WTC11 (cell line): Measurements from ENCODE around the gene EGFR.

ENCODE experiments used
- FOXK1 ChIP-seq: sonication (generic); formaldehyde crosslinking; IDR thresholded peaks from 2 replicates; pipeline ENCODE4 v1.8.0; 2022; ENCODE audit warnings: mild to moderate bottlenecking, moderate library complexity, missing genetic modification reagents
- GABPB1 ChIP-seq: sonication (generic); formaldehyde crosslinking; IDR thresholded peaks from 2 replicates; pipeline ENCODE4 v1.8.1; 2023; ENCODE audit warnings: mild to moderate bottlenecking, missing genetic modification reagents
- NR3C1 ChIP-seq: sonication (generic); formaldehyde crosslinking; conservative IDR thresholded peaks from 2 replicates; pipeline ENCODE4 v1.8.1; 2023; ENCODE audit warnings: low read depth, mild to moderate bottlenecking, missing genetic modification reagents
- SP1 ChIP-seq: sonication (generic); formaldehyde crosslinking; conservative IDR thresholded peaks from 2 replicates; pipeline ENCODE4 v1.8.1; 2022; ENCODE audit warnings: missing genetic modification reagents
- USF2 ChIP-seq: sonication (generic); formaldehyde crosslinking; IDR thresholded peaks from 2 replicates; pipeline ENCODE4 v1.8.1; 2023; ENCODE audit warnings: mild to moderate bottlenecking, missing genetic modification reagents, moderate library complexity
- ZBTB21 ChIP-seq: sonication (generic); formaldehyde crosslinking; IDR thresholded peaks from 2 replicates; pipeline ENCODE4 v1.8.1; 2023; ENCODE audit warnings: mild to moderate bottlenecking, missing genetic modification reagents, borderline replicate concordance
- ZNF317 ChIP-seq: sonication (generic); formaldehyde crosslinking; IDR thresholded peaks from 2 replicates; pipeline ENCODE4 v1.8.1; 2023; ENCODE audit warnings: low read depth, mild to moderate bottlenecking, moderate library complexity, missing genetic modification reagents, borderline replicate concordance
- TF ChIP-seq, protein P1 (sequence below): fragments of 200-600 bp; IDR thresholded peaks from 2 replicates; pipeline ENCODE4 v1.8.0; 2022; ENCODE audit warnings: antibody characterized with exemption
- TF ChIP-seq, protein P2 (sequence below): sonication (generic); formaldehyde crosslinking; IDR thresholded peaks from 2 replicates; pipeline ENCODE4 v1.8.0; 2022; ENCODE audit warnings: mild to moderate bottlenecking, missing genetic modification reagents

DNA sequence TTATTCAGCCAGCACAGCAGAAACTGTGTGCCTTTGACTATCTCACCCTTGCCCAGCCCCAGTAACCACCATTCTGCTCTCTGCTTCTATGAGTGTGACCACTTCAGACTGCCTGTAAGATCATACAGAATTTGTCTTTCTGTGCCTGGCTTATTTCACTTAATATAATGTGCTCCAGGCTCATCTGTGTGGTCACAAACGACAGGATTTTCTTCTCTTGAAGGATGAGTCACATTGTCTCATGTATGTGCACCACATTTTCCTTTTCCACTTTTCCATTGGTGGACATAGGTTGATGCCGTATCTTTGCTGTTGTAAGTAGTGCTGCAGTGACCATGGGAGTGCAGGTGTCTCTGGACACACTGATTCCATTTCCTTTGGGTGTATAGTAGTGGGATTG, 223.8 kb downstream of the EGFR start:
- TF ChIP-seq NR3C1, result no peak
- TF ChIP-seq SP1 (CRISPR knock-in tag), result no peak
- TF ChIP-seq ZBTB21 (CRISPR knock-in tag), result no peak
- TF ChIP-seq, protein P1, sequence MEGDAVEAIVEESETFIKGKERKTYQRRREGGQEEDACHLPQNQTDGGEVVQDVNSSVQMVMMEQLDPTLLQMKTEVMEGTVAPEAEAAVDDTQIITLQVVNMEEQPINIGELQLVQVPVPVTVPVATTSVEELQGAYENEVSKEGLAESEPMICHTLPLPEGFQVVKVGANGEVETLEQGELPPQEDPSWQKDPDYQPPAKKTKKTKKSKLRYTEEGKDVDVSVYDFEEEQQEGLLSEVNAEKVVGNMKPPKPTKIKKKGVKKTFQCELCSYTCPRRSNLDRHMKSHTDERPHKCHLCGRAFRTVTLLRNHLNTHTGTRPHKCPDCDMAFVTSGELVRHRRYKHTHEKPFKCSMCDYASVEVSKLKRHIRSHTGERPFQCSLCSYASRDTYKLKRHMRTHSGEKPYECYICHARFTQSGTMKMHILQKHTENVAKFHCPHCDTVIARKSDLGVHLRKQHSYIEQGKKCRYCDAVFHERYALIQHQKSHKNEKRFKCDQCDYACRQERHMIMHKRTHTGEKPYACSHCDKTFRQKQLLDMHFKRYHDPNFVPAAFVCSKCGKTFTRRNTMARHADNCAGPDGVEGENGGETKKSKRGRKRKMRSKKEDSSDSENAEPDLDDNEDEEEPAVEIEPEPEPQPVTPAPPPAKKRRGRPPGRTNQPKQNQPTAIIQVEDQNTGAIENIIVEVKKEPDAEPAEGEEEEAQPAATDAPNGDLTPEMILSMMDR, result no peak
- TF ChIP-seq ZNF317 (CRISPR knock-in tag), result no peak
- TF ChIP-seq FOXK1, result no peak
- TF ChIP-seq USF2 (CRISPR knock-in tag), result no peak
- TF ChIP-seq GABPB1 (CRISPR knock-in tag), result no peak
- TF ChIP-seq, protein P2, sequence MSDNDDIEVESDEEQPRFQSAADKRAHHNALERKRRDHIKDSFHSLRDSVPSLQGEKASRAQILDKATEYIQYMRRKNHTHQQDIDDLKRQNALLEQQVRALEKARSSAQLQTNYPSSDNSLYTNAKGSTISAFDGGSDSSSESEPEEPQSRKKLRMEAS (CRISPR knock-in tag), result no peak
